Mucosa of gallbladder (tissue), 1 donor: ENCODE results near the gene MFSD6. TPM values are rescaled to one million over a fixed set of nuclear protein-coding genes. Genes with fewer than 3 reads are reported as not detected.
"Not testable (repeated sequence)": the region's sequence is repeated elsewhere in the genome, so short reads cannot be mapped to it uniquely, and the experiment has no call there.

ENCODE experiments used
- DNase-seq: peaks from one replicate; pipeline ENCODE4 v3.0.0-alpha.2; 2020; ENCODE audit warnings: low spot score
- total RNA-seq: library from RNA; stranded (reverse); gene quantifications from one replicate; pipeline ENCODE4 v1.2.1, GENCODE V29; 2021
- donor health status: DM: no; HTN: no; CAD: no.

Gene MFSD6
- total RNA-seq, 1 donor from 2014 or later: 62.9 TPM

- no peak for DNase-seq
Measured at GRCh38 chr2:190499273-190499672, 91.1 kb downstream of the MFSD6 start.

GRCh38 chr2:190500054-190500502 lies 91.9 kb downstream of the MFSD6 start:
- DNase-seq: no peak

GRCh38 chr2:190501231-190501630 lies 93.1 kb downstream of the MFSD6 start:
- DNase-seq: no peak

GRCh38 chr2:190501702-190502407 lies 93.7 kb downstream of the MFSD6 start:
- no peak for DNase-seq

GRCh38 chr2:190503088-190503487 lies 94.9 kb downstream of the MFSD6 start:
- no peak for DNase-seq

- DNase-seq: no peak
Measured at GRCh38 chr2:190504912-190505311, 96.8 kb downstream of the MFSD6 start.

- no peak for DNase-seq
Measured at GRCh38 chr2:190505696-190506095, 97.5 kb downstream of the MFSD6 start.

GRCh38 chr2:190506666-190507065 lies 98.5 kb downstream of the MFSD6 start:
- no peak for DNase-seq

- no peak for DNase-seq
Measured at GRCh38 chr2:190507135-190507534, 99.0 kb downstream of the MFSD6 start.

GRCh38 chr2:190509895-190510294 lies 101.7 kb downstream of the MFSD6 start:
- DNase-seq: not testable (repeated sequence)

GRCh38 chr2:190511104-190511503 lies 102.9 kb downstream of the MFSD6 start:
- DNase-seq: no peak

GRCh38 chr2:190512539-190513095 lies 104.5 kb downstream of the MFSD6 start:
- DNase-seq: no peak

- no peak for DNase-seq
Measured at GRCh38 chr2:190513877-190514276, 105.7 kb downstream of the MFSD6 start.

- DNase-seq: no peak
Measured at GRCh38 chr2:190514676-190515075, 106.5 kb downstream of the MFSD6 start.

- no peak for DNase-seq
Measured at GRCh38 chr2:190515687-190516086, 107.5 kb downstream of the MFSD6 start.

GRCh38 chr2:190517468-190517867 lies 109.3 kb downstream of the MFSD6 start:
- DNase-seq: no peak

GRCh38 chr2:190519975-190520767 lies 112.0 kb downstream of the MFSD6 start:
- DNase-seq: no peak

GRCh38 chr2:190524928-190525327 lies 116.8 kb downstream of the MFSD6 start:
- no peak for DNase-seq

GRCh38 chr2:190526105-190526750 lies 118.1 kb downstream of the MFSD6 start:
- DNase-seq: no peak

GRCh38 chr2:190527214-190527613 lies 119.1 kb downstream of the MFSD6 start:
- no peak for DNase-seq

GRCh38 chr2:190527918-190528317 lies 119.8 kb downstream of the MFSD6 start:
- DNase-seq: no peak

- no peak for DNase-seq
Measured at GRCh38 chr2:190528521-190529001, 120.4 kb downstream of the MFSD6 start.
